GM23338 (cell line): ENCODE results near the gene NTRK1. TPM values are rescaled to one million over a fixed set of nuclear protein-coding genes. Genes with fewer than 3 reads are reported as not detected.
A peak's percentile ranks its signal among the peaks of the same experiment; 100 is the strongest.

ENCODE experiments used
- ATAC-seq: fragments of 200-7000 bp; cut with Tn5 transposase; 3 replicates; pipeline ENCODE4 v1.9.1; 2020
- DNase-seq: peaks from one replicate; pipeline ENCODE4 v3.0.0-alpha.2; 2015; ENCODE audit warnings: low spot score
- H2AFZ ChIP-seq: fragments of 200-600 bp; sonication (generic); 2 replicates; pipeline ENCODE4 v1.8.0; 2016; ENCODE audit warnings: antibody characterized with exemption, mild to moderate bottlenecking, moderate library complexity
- H3F3A ChIP-seq: fragments of 200-600 bp; sonication (generic); replicated peaks from 2 replicates; pipeline ENCODE4 v1.8.0; 2017; ENCODE audit warnings: antibody characterized with exemption, mixed run types, low read depth
- H3K27ac ChIP-seq: fragments of 200-600 bp; sonication (generic); 2 replicates; pipeline ENCODE4 v1.6.1; 2016; ENCODE audit warnings: low read depth
- H3K27me3 ChIP-seq: fragments of 200-600 bp; sonication (generic); 2 replicates; pipeline ENCODE4 v1.8.0; 2016; ENCODE audit warnings: mild to moderate bottlenecking, mixed run types, moderate library complexity; ENCODE audit not compliant: insufficient read depth
- H3K36me3 ChIP-seq: fragments of 200-600 bp; sonication (generic); 2 replicates; pipeline ENCODE4 v1.8.0; 2016; ENCODE audit warnings: mild to moderate bottlenecking; ENCODE audit not compliant: insufficient read depth
- H3K4me1 ChIP-seq: fragments of 200-600 bp; sonication (generic); 2 replicates; pipeline ENCODE4 v1.8.0; 2016; ENCODE audit warnings: mild to moderate bottlenecking, moderate library complexity; ENCODE audit not compliant: insufficient read depth
- H3K4me2 ChIP-seq: fragments of 200-600 bp; sonication (generic); 2 replicates; pipeline ENCODE4 v1.7.1; 2017; ENCODE audit warnings: mixed run types
- H3K4me3 ChIP-seq: fragments of 200-600 bp; sonication (generic); 2 replicates; pipeline ENCODE4 v1.6.1; 2016; ENCODE audit warnings: mixed run types
- H3K79me2 ChIP-seq: fragments of 200-600 bp; sonication (generic); replicated peaks from 2 replicates; pipeline ENCODE4 v1.8.0; 2017; ENCODE audit warnings: mild to moderate bottlenecking; ENCODE audit not compliant: insufficient read depth
- H3K9me2 ChIP-seq: fragments of 200-600 bp; sonication (generic); 2 replicates; pipeline ENCODE4 v1.8.0; 2017; ENCODE audit not compliant: insufficient read depth
- H4K20me1 ChIP-seq: fragments of 200-600 bp; sonication (generic); replicated peaks from 2 replicates; pipeline ENCODE4 v1.8.0; 2017; ENCODE audit warnings: mild to moderate bottlenecking; ENCODE audit not compliant: insufficient read depth
- H3K27ac Mint-ChIP-seq: 2 replicates; pipeline ENCODE4 v1.8.0; 2020; ENCODE audit warnings: inconsistent platforms, mild to moderate bottlenecking, moderate library complexity, mixed read lengths
- H3K27me3 Mint-ChIP-seq: 3 replicates; pipeline ENCODE4 v1.8.0; 2022; ENCODE audit warnings: low read depth, mild to moderate bottlenecking, moderate library complexity, mixed read lengths, inconsistent platforms; ENCODE audit not compliant: insufficient read depth, poor library complexity
- H3K36me3 Mint-ChIP-seq: 3 replicates; pipeline ENCODE4 v1.8.0; 2021; ENCODE audit warnings: low read depth, mild to moderate bottlenecking, inconsistent platforms, moderate library complexity, mixed read lengths
- H3K4me1 Mint-ChIP-seq: 3 replicates; pipeline ENCODE4 v1.8.0; 2020; ENCODE audit warnings: mild to moderate bottlenecking, inconsistent platforms, mixed read lengths
- H3K4me3 Mint-ChIP-seq: 3 replicates; pipeline ENCODE4 v1.8.0; 2021; ENCODE audit warnings: moderate library complexity, mild to moderate bottlenecking, inconsistent platforms, mixed read lengths
- H3K9me3 Mint-ChIP-seq: 3 replicates; pipeline ENCODE4 v1.8.0; 2020; ENCODE audit warnings: moderate library complexity, mild to moderate bottlenecking, inconsistent platforms, mixed read lengths
- CREB1 ChIP-seq: fragments of 250-450 bp; sonication (Bioruptor Pico); IDR thresholded peaks from 2 replicates; pipeline ENCODE4 v1.5.0; 2020; ENCODE audit warnings: low read depth, mild to moderate bottlenecking, moderate library complexity
- CTCF ChIP-seq, 2 experiments: fragments of 200-600 bp in 1 of 2; sonication (generic) in 1 of 2; conservative IDR thresholded peaks; 2 replicates each; pipeline versions ENCODE4 v1.5.1 to v1.6.1; 2016 to 2017; ENCODE audit warnings: antibody characterized with exemption in 2 of 2, low read depth in 2 of 2, mild to moderate bottlenecking in 2 of 2, moderate library complexity in 1 of 2
- ETS1 ChIP-seq: IDR thresholded peaks from 2 replicates; pipeline ENCODE4 v1.6.1; 2016; ENCODE audit warnings: antibody characterized with exemption
- EZH2phosphoT487 ChIP-seq: fragments of 200-600 bp; sonication (generic); IDR thresholded peaks from one replicate; pipeline ENCODE4 v1.8.1; 2018; ENCODE audit warnings: antibody characterized with exemption; ENCODE audit not compliant: unreplicated experiment
- NANOG ChIP-seq: IDR thresholded peaks from 2 replicates; pipeline ENCODE4 v1.6.1; 2016; ENCODE audit warnings: antibody characterized with exemption, borderline replicate concordance
- POLR2AphosphoS5 ChIP-seq: IDR thresholded peaks from 2 replicates; pipeline ENCODE4 v1.6.1; 2016; ENCODE audit warnings: antibody characterized with exemption, low read depth
- REST ChIP-seq: IDR thresholded peaks from one replicate; pipeline ENCODE4 v1.6.1; 2018; ENCODE audit warnings: antibody characterized with exemption; ENCODE audit not compliant: unreplicated experiment
- STAT1 ChIP-seq: IDR thresholded peaks from one replicate; pipeline ENCODE4 v1.6.1; 2016; ENCODE audit warnings: antibody characterized with exemption; ENCODE audit not compliant: unreplicated experiment
- ZNF114 ChIP-seq: fragments of 250-450 bp; sonication (Bioruptor Pico); IDR thresholded peaks from 2 replicates; pipeline ENCODE4 v1.5.0; 2020; ENCODE audit warnings: mild to moderate bottlenecking, moderate library complexity
- ZNF331 ChIP-seq: fragments of 250-450 bp; sonication (Bioruptor Pico); IDR thresholded peaks from 2 replicates; pipeline ENCODE4 v1.5.0; 2020; ENCODE audit warnings: low read depth, mild to moderate bottlenecking, moderate library complexity
- ZNF462 ChIP-seq: fragments of 250-450 bp; sonication (Bioruptor Pico); IDR thresholded peaks from 2 replicates; pipeline ENCODE4 v1.5.0; 2020; ENCODE audit warnings: mild to moderate bottlenecking, moderate library complexity
- polyA plus RNA-seq: library from polyadenylated mRNA; unstranded; fragments of >200 nt; fragmentation: Nextera tagmentation; extraction: Ambion mirVana; gene quantifications from 2 replicates; pipeline ENCODE4 v1.2.1, GENCODE V29; 2016
- total RNA-seq: library from RNA; depleted of rRNA; stranded (reverse); fragments of >200 nt; shearing (Covaris generic); gene quantifications from 2 replicates; pipeline ENCODE4 v1.2.3, GENCODE V29; 2014

NTRK1 gene
- total and polyA plus RNA-seq, 2 experiments from 2014 or later = 0.42 to 0.45 TPM

- TF ChIP-seq CREB1 (CRISPR knock-in tag) (no peak), EZH2phosphoT487 (no peak), NANOG (no peak), ETS1 (no peak), REST (no peak), ZNF114 (CRISPR knock-in tag) (no peak), STAT1 (no peak), ZNF462 (CRISPR knock-in tag) (no peak), ZNF331 (no peak), POLR2AphosphoS5 (no peak), CTCF (conservative IDR thresholded peaks at IDR 0.05; ENCODE audit: low read depth in 2 of 2) (no peak)
- Mint-ChIP-seq H3K27ac (no peak overlapping the region), H3K9me3 (peaks cover 3% of the 10 kb centered on the region; the same call in 1 of the 3 replicates), H3K4me1 (peaks cover 25% of the 10 kb centered on the region), H3K4me3 (no peak overlapping the region; the same call in 2 of the 3 replicates), H3K27me3 (peaks cover 47% of the 10 kb centered on the region), H3K36me3 (no peaks in the 10 kb centered on the region)
- peaks cover 5% of the 10 kb centered on the region; the same call in 1 of the 2 replicates for H4K20me1 ChIP-seq
- H3K9me2 ChIP-seq = no peaks in the 10 kb centered on the region
- H3K27me3 ChIP-seq = peaks cover 58% of the 10 kb centered on the region
- peak overlapping the region; percentile 57; the same call in 1 of the 2 replicates for H3K4me2 ChIP-seq
- H3K79me2 ChIP-seq = no peaks in the 10 kb centered on the region
- H3F3A ChIP-seq = no peaks in the 10 kb centered on the region
- H3K27ac ChIP-seq = no peak overlapping the region
- H2AFZ ChIP-seq = no peak overlapping the region
- no peak overlapping the region for H3K4me3 ChIP-seq
- ATAC-seq (peak; percentile 50), DNase-seq (no peak)
- H3K36me3 ChIP-seq = no peaks in the 10 kb centered on the region
- peaks cover 9% of the 10 kb centered on the region; the same call in 1 of the 2 replicates for H3K4me1 ChIP-seq
Measured at GRCh38 chr1:156866249-156866909, 5.7 kb downstream of the NTRK1 start.
